ENCODE measurements around the gene PDZD7.

DNA sequence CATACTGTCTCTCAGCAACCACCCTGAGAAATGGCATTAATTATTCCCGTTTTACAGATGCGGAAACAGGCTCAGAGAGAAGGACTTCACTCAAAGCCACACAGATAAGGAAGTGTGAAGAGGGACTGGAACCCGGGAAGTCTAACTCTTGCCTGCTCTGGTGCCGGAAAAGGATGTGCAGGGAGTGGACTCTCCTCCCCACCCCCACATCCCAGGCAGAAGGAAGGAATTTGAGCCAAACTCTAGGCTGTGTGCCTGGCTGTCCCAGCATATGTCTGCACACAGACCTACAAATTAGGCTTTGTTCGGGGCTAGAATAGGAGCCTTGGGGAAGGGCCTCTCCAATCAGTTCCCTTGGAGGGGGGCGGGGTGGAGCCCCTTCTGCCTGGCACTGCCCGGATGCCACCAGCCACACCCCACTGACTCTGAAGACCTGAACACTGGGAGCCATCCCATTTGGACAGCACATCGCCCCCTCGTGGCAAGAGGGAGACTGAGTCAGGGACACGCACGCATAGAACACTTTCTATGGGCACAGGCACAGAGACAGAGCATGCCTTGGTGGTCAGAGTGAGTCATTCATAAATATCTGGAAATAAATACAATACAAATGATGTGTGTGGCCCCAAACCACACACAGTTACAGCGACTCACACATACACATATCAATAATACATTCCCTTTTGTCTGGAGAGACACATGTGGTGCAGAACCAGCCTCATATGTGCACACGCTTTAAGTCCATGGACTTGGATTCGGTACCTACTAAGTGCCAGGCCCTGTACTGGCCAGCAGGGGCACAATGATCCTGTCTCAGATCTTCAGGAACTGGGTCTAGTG is 18.2 kb downstream of the PDZD7 start:
- TF ChIP-seq, protein P1, sequence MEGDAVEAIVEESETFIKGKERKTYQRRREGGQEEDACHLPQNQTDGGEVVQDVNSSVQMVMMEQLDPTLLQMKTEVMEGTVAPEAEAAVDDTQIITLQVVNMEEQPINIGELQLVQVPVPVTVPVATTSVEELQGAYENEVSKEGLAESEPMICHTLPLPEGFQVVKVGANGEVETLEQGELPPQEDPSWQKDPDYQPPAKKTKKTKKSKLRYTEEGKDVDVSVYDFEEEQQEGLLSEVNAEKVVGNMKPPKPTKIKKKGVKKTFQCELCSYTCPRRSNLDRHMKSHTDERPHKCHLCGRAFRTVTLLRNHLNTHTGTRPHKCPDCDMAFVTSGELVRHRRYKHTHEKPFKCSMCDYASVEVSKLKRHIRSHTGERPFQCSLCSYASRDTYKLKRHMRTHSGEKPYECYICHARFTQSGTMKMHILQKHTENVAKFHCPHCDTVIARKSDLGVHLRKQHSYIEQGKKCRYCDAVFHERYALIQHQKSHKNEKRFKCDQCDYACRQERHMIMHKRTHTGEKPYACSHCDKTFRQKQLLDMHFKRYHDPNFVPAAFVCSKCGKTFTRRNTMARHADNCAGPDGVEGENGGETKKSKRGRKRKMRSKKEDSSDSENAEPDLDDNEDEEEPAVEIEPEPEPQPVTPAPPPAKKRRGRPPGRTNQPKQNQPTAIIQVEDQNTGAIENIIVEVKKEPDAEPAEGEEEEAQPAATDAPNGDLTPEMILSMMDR (IDR thresholded peaks at IDR 0.05; ENCODE audit: borderline replicate concordance, extremely low read depth, low read length, poor library complexity, severe bottlenecking), result peak; percentile 89
- TF ChIP-seq EZH2 (IDR thresholded peaks at IDR 0.05; ENCODE audit: borderline replicate concordance, low read depth, low read length, severe bottlenecking), result no peak
